GM21526 (cell line): ENCODE results near the gene SERPINA10.

ENCODE experiments used
- ATAC-seq: cut with Tn5 transposase; IDR thresholded peaks from one replicate; pipeline ENCODE4 v1.9.1; 2021; ENCODE audit warnings: moderate library complexity; ENCODE audit not compliant: unreplicated experiment, low FRiP score

SERPINA10 gene

DNA sequence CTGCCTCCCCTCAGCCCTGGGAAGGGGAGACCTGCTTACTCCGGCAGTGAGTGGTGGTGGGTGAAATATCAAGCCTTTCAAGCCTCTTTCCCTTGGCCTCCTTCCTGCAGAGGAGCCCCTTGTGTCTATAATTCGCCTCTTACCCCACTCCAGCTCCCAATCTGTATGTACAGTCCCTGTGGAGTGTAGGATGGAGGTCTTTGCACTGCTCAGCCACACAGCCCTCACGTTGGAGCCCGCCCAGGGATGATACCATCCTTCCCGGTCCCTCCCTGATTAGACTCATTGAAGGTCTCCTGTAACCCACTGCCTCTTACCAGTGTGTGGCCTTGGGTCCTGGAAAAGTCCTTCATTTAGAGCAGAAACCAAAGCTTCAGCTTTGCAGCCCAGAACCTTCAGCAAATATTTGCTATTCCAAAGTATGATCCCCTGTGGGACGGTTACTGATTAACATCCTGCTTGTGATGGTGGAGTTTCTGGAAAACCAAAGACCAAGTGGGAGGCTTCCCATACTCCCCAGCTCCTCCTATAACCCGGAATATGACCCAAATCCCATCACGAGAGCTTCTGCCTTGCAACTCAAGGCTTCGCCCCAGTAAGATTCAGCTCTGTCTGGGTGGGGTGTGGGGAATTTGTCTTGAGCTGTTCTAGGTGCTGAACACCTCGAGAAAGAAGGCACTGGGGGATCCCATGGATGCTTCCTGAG lies at the start of gene SERPINA10:
Gene SERPINA10 (minus strand): TSS at position 397 of the 706 bp plus-strand sequence. CDS start 2,675 bp downstream, outside the sequence.
- no peak for ATAC-seq

- no peak for ATAC-seq
Observed at GRCh38 chr14:94342334-94342934, 49.4 kb upstream of the SERPINA10 start.

- no peak for ATAC-seq
Observed at GRCh38 chr14:94341656-94342333, 48.7 kb upstream of the SERPINA10 start.

- no peak for ATAC-seq
Observed at GRCh38 chr14:94340533-94340932, 47.5 kb upstream of the SERPINA10 start.

DNA sequence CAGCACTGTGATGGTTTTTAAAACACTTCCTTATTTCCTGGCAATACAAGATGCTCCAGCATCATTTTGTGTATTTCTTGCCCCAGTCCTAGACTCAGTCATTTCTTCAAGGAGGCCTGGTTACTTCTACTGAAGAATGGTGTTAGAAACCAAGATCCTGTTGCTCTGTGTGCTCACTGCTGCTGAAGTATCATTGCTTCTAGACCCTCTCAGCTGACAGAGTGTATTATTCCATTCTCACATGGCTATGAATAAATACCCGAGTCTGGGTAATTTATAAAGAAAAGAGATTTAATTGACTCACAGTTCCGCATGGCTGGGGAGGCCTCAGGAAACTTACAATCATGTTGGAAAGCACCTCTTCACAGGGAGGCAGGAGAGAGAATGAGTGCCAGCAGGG lies 45.0 kb upstream of the SERPINA10 start:
- ATAC-seq = no peak

DNA sequence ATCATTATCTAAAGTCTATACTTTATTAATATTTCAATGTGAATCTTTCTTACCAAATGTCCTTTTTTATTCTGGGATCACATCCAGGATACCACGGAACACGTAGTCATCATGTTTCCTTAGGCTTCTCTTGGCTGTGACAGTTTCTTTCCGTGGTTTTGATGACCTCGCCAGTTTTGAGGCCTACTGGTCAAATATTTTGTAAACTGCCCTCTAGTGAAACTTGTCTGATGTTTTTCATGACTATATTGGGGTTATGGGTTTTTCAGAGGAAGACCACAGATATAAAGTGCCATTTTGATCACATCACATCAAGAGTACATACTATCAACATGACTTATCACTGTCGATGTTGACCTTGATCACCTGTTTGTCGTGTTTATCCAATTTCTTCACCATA lies 44.2 kb upstream of the SERPINA10 start:
- ATAC-seq = no peak

DNA sequence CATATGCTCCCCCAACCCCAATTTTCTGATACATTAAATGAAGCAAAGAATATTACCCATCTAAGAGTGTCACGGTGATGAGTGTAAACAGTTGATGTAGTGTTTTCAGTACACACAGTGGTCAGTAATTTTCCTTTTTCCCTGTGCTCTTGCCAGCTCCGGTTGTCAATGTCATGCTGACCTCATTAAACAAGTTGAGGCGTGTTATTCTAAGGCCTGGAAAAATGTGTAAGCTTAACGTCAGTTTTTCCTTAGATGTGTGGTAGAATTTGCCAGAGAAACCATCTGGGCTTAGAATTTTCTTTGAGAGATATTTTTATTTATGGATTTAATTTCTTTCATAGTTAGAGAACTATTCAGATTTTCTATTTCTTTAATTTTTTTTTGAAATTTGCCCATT lies 41.8 kb upstream of the SERPINA10 start:
- ATAC-seq = no peak

DNA sequence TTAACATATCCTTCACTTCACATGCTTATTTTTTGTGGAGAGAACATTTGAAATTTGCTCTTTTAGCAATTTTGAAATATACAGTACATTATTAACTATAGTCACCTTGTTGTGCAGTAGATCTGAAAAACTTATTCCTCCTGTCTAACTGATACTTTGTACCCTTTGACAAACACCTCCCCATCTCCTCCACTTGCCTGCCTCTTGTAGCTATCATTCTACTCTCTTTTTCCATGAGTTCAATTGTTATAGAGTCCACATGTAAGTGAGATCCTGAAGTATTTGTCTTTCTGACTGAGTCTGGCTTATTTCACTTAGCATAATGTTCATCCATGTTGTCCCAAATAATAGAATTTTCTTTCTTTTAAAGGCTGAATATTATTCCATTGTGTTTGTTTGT lies 39.5 kb upstream of the SERPINA10 start:
- ATAC-seq = no peak

DNA sequence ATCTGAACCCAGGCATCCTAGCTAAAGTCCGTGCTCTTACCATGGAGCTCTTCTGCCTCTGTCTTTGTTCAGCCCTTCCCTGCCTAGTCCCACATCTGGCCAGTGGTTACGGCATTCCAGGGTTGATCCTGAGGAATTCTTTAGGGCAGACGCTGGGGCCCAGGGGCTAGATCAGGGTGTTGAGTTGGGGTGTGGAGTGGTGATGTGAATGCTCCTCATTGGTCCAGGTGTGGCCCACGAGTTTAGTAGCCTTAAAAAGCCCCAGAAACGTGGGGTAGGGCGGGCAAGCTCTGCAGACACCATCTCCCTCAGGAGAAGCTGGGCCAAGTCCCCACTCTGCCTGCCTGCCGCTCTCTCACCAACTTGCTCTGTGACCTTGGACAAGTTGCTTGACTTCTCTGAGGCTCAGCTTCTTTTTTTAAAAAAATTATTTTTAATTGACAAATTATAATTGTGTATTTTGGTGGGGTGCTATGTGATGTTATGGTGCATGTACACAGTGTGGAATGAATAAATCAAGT lies 39.1 kb upstream of the SERPINA10 start:
- no peak for ATAC-seq

DNA sequence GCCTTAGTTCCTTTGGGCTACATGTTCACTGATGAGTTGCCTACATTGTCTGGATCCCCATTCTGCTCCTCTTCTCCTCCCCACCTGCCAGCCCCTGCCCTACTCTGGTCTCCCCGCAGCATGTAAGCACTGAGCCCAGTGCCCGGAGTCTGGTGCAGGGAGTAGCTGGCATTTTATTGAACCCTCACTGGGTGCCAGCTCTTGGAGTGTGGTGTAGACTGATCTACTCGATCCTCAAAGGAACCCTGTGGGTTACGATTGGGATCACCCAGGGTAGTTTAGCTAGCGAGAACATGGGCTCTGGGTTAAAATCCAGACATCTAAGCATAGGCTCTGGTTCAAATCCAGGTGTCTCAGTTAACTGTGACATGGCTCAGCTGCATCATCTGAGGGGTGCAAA lies 38.4 kb upstream of the SERPINA10 start:
- ATAC-seq = no peak

DNA sequence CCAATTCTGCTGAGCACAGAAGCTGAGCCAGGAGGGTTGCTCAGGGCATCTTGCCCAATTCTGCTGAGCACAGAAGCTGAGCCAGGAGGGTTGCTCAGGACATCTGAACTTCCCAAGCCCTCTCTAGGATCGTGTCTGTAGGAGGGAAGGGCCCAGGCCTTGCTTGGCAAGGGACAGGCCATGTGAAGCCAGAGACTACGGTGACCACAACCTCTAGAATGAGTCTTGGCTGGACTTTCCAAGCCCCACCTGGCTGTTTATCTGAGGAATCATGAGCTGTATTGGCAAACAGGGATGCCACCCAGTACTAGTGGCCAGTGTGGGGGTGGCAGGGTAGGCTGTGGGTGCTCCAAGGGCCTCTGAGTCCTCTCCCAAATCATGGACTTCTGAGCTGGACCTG lies 37.8 kb upstream of the SERPINA10 start:
- no peak for ATAC-seq

DNA sequence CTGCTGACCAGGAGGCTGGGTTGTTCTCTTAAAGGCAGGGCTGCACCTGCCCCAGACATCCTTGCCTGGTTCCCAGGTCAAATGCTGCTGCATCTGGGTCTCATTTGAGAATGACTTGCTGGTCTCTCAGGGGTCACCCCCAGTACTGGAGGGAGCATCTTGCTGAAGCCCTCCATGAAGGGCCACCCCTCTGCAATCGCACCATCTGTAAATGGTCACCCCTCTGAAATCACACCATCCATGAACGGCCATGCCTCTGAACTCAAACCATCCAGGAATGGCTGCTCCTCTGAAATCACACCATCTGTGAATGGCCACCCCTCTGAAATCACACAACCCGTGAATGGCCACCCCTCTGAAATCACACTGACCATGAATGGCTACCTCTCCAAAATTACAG lies 37.4 kb upstream of the SERPINA10 start:
- no peak for ATAC-seq

DNA sequence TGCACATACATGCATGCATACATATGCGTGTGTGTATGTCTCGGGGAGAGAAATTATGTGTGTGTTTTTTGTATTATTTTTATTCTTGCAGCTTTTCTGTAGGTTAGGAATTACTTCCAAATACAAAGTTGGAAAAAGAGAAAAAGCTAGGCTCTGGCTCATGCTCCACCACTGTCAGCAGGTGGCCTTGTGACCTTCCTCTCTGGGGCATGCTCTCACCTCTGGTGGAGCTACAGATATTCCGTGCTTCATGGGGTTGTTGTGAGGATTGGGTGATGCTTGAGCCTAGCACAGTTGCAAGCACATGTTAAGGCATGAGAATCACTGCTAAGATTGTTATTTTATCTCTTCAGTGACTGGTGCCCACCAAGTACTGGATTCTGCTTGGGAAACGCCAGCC lies 36.8 kb upstream of the SERPINA10 start:
- no peak for ATAC-seq

GRCh38 chr14:94328196-94328595 lies 35.1 kb upstream of the SERPINA10 start:
- no peak for ATAC-seq

GRCh38 chr14:94322648-94323570 lies 29.8 kb upstream of the SERPINA10 start, which contains the start of gene SERPINA6:
TSS of gene SERPINA6 (minus strand) at chr14:94323336. CDS start at chr14:94314648, 8,688 bp downstream.
- ATAC-seq = no peak

DNA sequence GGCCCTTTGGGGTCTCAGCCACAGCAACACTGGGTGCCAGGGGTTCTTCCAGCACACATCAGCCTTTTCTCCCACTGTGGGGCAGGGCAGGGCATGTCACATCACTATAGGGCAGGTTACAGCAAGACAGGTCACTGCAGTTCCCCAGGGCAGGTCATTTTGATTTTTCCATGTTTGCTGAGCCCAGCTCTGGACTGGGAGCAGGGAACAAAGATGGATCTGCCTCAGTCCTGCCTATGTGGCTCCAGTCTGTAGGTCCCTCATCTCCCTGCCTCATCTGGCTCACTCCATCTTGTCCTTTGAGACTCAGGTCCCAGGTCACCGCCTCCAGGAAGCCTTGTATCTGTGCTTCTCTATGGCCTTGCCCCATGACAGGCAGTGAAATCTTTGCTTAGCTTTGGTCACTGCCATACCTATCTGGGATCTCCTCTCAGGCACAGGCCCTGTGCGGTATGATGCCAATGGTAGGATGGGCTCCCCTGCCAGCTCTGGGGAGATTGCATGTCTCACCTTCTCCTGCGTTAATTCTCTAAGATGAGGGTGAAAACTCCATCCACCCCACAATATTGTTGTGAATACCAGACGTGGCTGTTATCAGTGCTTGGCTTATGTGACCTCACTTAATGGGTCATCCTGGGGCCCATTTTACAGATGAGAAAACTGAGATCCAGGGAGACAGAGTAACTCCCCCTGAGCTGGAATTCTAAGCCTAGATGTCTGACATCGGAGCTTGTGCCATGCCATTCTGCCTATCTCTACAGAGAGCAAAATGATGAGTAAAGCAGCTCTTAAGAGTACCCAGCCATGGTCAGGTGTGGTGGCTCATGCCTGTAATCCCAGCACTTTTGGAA lies 28.6 kb upstream of the SERPINA10 start:
- no peak for ATAC-seq

DNA sequence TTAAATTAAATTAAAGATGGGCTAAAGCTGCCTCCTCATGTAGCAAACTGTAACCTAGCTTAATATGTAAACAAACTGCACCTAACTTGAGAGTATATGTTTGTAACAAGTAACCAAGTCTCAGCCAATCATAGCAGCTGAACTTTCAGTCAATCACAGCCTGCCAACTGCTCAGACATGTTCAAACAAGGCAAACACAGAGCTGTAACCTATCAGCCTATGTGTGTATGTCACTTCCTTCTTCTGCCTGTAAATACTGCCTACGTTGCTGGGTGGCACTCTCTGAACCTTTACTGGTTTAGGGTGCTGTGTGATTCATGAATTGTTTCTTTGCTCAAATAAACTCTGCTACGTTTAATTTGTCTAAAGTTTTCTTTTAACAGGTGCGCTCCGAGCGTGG lies 27.2 kb upstream of the SERPINA10 start:
- ATAC-seq = no peak

GRCh38 chr14:94317259-94317658 lies 24.2 kb upstream of the SERPINA10 start:
- ATAC-seq = no peak

- no peak for ATAC-seq
Observed at GRCh38 chr14:94316692-94317091, 23.6 kb upstream of the SERPINA10 start.

DNA sequence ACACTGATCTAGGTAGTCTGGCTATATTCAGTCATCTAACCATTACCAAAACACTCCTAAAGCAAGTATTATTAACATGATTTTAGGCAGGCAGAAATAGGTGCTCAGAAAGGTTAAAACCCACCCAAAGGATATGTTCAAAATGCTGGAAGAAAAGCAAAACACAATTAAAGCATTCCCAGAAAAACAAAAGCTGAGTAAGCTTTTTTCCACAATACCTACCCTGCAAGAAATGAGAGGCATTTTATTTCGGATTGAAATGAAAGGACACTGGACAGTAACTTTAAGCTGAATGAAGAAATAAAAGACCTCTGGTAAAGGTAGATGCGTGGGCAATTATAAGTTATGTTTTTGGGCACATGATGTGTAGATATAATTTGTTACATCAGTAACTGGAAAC lies 21.8 kb upstream of the SERPINA10 start:
- no peak for ATAC-seq
